GM12872 (cell line): Measurements from ENCODE around the gene BHLHE40.

Experiments used
- TF ChIP-seq, protein P1 (sequence below): IDR thresholded peaks from 3 replicates; pipeline ENCODE4 v1.5.1; 2011; ENCODE audit warnings: low read depth, mild to moderate bottlenecking, low read length, moderate library complexity; ENCODE audit not compliant: insufficient read depth

BHLHE40 gene

DNA sequence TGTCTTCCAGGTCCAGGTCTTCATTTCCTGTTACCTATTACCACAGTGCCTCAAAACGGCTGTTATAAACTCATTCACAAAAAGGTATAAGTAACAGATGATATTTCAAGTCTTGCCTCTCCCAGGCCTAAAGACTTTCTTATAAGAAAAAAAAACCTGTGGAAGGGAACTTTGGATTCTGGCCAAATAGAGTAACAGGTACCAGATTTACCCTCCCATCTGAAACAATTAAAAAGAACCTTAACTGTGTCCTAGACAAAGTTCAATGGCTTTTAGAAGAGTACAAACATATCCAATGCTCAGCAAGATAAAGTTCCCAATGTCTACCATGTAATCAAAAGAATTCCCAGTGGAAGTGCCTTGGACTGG lies 22.6 kb downstream of the BHLHE40 start:
- TF ChIP-seq, protein P1, sequence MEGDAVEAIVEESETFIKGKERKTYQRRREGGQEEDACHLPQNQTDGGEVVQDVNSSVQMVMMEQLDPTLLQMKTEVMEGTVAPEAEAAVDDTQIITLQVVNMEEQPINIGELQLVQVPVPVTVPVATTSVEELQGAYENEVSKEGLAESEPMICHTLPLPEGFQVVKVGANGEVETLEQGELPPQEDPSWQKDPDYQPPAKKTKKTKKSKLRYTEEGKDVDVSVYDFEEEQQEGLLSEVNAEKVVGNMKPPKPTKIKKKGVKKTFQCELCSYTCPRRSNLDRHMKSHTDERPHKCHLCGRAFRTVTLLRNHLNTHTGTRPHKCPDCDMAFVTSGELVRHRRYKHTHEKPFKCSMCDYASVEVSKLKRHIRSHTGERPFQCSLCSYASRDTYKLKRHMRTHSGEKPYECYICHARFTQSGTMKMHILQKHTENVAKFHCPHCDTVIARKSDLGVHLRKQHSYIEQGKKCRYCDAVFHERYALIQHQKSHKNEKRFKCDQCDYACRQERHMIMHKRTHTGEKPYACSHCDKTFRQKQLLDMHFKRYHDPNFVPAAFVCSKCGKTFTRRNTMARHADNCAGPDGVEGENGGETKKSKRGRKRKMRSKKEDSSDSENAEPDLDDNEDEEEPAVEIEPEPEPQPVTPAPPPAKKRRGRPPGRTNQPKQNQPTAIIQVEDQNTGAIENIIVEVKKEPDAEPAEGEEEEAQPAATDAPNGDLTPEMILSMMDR = no peak

DNA sequence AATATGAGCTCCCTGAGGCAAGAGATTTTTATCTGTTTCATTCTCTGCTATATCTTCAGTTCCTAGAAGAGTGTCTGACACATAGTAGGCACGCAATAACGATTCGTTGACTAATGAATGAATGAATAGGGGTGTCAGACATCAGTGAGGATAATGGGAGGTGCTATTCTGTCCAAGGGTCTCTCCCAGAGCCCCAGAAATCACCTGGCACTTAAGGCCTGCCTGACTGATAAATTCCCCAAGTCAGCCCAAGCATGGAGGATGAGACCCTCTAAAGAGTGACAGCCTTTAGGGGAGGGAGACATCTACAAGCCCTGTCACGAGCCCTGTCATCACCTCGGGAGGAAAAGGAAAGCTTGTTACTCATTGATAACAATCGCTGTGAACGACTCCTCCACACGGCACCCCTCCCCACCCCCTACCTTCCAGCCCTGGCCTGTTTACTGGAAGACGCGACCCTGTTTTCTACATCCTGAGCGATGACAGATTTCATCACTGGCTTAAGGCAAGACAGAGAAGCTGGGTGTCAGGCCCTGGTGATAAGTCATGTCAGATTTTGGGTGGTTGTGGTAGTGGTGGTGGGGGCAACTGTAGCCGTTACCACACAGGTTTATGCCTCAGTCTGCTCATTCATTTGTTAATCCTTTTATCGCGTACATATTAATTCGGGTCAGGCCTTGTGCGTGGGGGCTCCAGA lies 23.1 kb downstream of the BHLHE40 start:
- TF ChIP-seq, protein P1 = no peak

DNA sequence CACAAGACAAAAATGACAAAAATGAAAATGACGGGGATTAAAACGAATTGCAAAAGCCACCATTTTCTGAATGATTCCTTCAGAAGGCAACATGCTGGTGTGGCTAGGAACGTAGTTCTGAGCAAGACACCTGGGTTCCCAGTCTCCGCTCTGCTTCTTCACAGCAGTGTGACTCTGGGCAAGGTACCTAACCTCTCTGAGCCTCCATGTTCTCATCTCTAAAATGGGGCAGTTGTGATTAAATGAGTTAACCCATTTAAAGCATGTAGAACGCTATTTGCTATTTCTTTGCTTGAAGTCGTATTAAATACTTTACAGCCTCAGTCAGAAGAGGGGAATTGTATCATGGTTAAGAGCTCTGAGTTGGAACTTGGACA lies 23.6 kb downstream of the BHLHE40 start:
- TF ChIP-seq, protein P1 = no peak

DNA sequence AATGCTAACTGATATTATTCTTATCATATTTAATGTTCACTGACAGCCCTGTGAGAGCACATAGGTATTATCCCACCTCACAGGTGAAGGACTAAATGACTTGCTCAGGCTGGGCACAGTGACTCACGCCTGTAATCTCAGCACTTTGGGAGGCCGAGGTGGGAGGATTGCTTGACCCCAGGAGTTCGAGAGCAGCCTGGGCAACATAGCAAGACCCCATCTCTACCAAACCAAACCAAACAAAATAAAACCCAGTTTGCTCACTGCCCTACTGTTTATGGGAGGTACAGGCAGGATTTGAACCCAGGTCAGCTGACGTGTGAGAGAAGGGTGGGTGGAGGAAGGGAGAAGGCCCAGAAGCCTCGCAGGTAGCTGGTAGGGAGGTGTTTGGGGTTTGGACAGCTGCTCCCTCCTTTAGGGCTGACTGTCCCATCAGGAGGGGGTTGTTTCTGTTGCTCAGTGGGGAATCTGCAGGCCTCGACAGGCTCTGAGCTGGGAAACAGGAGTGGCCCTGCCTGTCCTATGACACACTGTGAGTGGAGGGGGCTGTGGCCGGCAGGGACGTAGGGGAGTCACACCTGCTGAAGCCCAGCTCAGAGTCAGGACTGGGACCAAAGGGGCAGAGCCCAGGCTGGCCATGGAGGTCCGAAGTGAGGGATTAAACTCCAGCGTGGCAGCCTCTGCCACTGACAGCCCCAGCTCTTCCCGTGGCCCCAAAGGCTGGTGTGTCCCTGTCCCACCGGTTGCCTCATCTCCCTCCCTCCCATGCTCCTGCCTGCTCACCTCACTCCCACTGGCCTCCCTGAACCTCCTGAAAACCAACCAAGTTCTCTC lies 25.3 kb downstream of the BHLHE40 start:
- TF ChIP-seq, protein P1 = no peak

DNA sequence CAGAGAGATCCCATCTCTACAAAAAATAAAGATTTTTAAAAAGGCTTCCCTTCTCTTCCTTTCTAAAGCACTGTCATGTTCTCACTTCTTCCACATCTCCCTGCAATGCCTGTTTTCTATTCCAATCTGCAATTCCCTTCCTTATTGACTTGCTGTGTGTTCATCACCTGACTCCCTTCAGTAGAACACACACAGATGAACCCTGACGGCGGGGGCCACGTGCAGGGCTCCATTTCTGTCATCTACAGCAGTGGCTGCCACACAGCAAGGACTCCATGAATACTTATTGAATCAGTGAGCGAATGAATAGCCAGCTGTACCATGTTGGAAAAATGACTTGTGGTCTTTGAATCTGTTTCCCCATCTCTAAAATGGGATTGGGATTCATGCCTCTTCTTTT lies 26.1 kb downstream of the BHLHE40 start:
- TF ChIP-seq, protein P1 = no peak

DNA sequence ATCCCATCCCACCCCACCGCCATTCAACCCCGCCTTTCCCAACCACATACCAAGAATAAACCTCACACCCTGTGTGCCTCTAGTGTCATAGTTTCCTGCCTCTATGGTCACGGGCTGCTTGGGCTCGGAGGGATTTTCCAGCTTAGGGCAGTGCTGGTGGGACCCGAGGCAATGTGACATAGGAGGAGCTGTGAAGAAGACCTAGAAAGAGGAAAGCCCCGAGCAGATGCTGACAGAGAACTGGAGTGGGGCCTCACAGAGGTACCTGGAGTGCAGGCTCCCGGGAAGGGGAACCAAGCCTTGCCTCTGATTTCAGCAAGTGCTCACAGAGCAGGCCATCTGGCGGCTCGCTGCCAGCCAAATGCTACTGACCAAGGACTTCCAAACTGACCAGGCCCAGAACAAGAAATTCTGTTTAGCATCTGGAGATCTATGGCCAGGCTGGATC lies 27.5 kb downstream of the BHLHE40 start:
- TF ChIP-seq, protein P1 = no peak

DNA sequence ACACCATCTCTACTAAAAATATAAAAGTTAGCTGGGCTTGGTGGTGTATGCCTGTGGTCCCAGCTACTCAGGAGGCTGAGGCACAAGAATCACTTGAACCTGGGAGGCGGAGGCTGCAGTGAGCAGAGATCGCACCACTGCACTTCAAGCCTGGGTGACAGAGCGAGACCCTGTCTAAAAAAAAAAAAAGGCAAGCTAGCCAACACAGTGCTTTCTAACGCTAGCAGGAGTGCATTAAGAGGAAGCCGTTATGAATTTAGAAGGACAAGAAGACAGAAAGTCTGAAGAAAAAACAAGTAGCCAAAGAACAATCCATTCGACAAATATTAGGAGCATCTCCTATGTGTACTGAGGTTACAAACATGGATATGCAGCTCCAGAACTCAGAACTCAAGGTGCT lies 28.6 kb downstream of the BHLHE40 start:
- TF ChIP-seq, protein P1 = no peak
